SW 1271 (cell line): ENCODE measurements around the gene THSD4.

Experiments
- DNase-seq, 2 experiments: peaks; one replicate each; lab custom pipeline; 2025; lab: John Stamatoyannopoulos, UW

Gene THSD4

DNA sequence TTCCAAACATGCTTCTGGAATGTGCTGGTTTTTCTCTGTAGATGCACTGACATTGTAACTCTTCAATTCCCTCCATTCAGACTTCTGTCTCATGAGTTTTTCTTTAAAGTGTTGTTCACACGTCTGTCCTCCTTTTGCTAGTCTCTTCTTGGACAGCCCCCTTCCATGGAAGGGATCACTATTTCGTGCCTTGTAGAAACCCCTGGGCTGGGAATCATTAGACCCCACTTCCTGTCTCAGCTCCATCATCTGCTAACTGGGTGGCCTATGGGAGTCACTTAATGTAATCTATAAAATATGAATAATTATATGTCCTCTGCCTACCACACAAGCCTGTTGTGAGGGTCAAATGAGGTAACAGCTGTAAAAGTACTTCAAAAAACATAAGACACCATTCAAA lies 110.6 kb downstream of the THSD4 start:
- no peak for DNase-seq

DNA sequence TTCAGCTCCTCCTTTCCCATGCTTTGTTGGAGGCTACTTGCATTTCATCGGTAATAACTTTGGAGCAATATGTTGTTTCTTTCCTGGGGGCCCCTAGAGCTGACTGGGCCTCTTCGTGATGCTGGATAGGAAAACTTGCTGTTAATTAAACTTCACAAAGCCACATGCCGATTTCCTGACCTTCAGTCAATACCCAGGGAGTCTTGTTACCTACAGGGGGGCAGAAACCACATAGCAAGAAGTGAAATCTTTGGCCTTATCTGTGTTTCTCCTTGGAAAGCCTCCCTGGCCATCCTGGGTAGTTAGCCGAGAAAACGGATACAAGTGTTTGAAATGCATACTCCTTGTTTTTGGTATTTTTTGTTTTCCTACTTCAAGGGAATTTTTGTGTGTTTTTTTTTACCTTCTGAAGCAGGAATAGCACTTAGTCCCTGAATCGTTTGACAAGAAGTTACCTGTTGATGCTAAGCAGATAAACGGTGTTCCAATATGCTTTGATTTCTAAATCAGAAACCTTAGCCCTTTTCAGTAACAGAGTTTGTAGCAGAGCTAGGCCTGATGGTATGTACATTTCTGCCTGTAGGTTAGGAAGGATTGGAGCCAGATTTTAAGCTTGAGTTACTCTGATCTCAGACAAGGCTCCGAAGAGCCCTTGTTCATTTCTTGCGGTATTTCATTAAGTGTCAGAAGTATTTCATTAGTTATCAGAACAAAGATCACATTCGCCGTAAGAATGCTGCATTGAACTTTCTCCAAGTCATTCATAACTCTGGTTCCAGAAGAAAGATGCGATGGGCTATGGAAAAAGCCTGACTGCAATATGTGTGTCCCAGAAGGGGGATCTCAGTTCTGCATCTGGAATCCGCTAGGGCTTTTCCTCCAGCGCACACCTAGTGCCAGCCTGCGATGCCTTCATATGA lies 111.5 kb downstream of the THSD4 start:
- no peak for DNase-seq

DNA sequence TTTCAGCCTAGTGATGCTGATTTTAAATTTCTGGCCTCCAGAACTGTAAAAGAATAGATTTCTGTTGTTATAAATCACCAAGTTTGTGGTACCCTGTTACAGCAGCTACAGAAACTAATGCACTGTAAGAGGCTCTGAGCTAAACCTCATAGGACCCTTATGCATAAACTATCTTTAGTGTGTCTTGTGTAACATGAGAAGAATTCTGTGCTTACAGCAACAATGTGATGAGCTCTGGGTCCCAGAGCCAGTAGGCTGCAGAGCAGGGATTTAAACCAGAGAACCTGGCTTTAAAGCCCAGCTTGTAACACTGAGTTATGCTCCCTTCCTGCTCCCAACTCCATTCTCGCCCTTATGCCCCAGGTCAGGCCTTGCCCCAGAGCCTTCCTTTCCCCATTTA lies 113.1 kb downstream of the THSD4 start:
- no peak for DNase-seq

GRCh38 chr15:71230303-71230702 lies 115.0 kb downstream of the THSD4 start:
- DNase-seq, result no peak

DNA sequence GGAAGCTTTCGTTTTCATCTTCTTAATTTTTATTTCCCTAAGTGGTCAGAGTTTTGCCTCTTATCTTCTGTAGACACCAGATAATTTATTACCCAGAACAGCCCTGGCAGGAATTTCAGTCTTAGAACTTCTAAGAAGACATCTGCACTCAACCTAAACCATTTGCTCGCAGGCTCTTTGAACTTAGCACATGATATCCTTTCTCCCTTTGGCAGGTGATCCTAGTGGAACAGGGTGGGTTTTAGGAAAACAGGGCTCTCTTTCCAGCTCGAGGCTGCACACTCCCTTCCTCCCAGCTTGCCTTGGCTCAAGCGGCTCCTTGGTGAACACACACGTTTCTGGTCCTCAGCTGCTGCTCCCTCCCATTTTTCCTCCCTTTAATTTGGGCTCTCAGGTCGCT lies 116.5 kb downstream of the THSD4 start:
- no peak for DNase-seq

DNA sequence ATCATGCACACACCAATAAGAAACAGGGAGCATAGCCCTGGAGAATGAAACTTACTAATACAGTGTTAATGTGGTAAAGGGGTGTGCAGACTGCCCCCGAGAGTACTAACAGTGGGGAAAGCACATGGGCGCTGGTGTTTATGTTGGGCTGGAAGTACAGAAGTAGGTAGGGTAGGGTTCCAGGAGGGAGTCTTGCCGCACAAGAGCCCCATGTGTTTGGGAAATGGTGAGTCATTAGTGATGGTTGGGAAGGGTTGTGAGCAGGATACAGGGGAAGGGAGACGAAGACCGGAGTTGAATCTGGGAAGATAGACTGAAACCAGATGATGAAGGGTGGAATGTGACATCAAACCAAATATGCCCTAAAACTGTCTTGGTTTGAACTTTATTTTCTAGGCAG lies 117.1 kb downstream of the THSD4 start:
- no peak for DNase-seq

GRCh38 chr15:71237456-71238188 lies 122.4 kb downstream of the THSD4 start:
- DNase-seq, result peak; percentile 85 to 94

DNA sequence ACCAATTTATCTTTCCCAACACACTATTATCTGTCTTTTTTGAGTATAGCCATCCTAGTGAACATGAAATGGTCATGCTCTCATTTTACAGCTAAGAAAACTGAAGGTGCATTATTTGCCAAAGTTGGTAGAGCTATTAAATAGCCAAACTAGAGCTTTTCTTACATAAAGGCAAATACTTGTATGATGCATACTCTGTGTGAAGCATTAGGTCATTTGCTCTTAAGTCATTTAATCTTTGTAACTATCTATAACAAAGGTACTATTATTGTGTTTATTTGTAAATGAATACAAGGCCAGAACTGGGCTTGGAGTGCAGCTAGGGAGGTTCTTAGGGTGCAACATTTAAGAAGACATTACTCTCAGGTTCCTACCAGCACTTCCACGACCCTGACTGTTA lies 123.7 kb downstream of the THSD4 start:
- no peak for DNase-seq

- DNase-seq, result no peak
Observed at GRCh38 chr15:71239592-71240364, 124.5 kb downstream of the THSD4 start.

DNA sequence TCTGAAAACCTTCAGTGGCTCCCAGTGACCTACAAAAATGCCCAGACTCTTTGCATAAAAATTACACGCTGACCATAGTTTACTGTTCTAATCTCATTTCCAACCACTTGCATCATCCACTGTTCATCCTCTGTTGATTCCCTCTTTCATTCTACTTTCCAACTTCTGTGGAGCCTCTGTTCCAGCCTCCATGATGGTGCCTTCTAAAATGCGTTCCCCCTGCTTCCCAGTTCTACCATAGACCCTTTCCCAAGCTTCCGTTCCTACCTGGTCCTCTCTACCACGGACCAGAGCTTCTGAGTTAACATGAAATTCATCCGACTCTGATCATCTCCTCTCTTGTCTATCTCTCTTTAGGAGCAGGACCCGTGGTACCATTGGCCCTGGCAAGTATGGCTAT lies 127.0 kb downstream of the THSD4 start:
- no peak for DNase-seq

- DNase-seq, result no peak
Observed at GRCh38 chr15:71244250-71244649, 129.0 kb downstream of the THSD4 start.

- DNase-seq, result no peak
Observed at GRCh38 chr15:71245588-71245987, 130.3 kb downstream of the THSD4 start.

- DNase-seq, result no peak
Observed at GRCh38 chr15:71248386-71248785, 133.1 kb downstream of the THSD4 start.

DNA sequence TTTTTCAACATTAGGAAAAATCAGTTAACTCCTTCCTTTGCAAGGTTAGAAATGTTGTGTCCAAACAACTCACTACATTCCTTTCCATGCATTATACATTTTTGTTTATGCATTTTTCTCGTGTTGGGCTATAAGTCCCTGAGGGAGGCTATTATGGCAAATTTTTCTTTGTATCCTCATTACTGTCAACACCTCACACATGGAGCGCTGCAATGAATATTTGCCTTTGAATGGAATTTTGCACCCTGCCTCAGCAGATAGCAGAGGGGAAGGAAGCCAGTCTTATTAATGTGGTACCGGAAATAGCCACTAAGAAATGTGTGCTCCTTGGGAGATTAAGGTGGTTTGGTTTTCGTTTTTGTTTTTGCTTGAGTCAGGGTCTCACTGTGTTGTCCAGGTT lies 134.7 kb downstream of the THSD4 start:
- no peak for DNase-seq

GRCh38 chr15:71250936-71251583 lies 135.8 kb downstream of the THSD4 start:
- no peak for DNase-seq

- peak in 1 of 2 experiments; percentile 63 for DNase-seq
Observed at GRCh38 chr15:71251584-71252043, 136.3 kb downstream of the THSD4 start.

DNA sequence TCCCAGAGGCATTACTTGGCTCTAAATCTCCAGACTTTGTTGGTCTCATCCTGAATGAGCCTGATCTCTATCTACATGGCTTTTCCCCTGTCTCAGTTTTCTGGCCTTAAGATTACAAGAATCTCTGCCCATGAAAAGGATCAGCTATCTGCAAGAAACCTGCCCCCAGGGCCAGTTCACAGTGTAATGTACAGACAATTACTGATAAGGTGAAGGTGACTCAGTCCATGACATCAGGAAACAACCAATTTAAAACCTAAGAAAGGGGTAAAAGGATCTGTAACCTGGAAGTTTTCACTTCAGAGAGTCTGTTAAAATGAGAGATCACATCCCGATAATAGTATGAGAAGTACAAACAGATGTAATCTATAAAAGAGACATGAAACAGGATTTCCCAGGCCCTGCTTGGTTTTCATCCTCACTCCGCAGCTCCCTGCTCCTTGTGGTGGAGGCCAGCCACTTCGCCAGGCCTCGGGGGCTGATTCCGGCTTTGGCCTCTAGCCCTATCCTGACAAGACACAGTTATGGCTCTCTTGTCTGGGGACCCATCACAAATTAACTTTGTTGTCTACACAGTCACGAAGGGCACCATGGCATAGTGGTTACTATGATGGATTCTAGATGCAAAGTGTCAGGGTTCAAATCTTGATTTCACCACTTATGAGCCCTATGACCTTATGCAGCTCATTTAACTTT lies 136.9 kb downstream of the THSD4 start:
- DNase-seq, result peak; percentile 42 to 87

- DNase-seq, result no peak
Observed at GRCh38 chr15:71252740-71253047, 137.4 kb downstream of the THSD4 start.

GRCh38 chr15:71254491-71254890 lies 139.2 kb downstream of the THSD4 start:
- DNase-seq, result no peak

DNA sequence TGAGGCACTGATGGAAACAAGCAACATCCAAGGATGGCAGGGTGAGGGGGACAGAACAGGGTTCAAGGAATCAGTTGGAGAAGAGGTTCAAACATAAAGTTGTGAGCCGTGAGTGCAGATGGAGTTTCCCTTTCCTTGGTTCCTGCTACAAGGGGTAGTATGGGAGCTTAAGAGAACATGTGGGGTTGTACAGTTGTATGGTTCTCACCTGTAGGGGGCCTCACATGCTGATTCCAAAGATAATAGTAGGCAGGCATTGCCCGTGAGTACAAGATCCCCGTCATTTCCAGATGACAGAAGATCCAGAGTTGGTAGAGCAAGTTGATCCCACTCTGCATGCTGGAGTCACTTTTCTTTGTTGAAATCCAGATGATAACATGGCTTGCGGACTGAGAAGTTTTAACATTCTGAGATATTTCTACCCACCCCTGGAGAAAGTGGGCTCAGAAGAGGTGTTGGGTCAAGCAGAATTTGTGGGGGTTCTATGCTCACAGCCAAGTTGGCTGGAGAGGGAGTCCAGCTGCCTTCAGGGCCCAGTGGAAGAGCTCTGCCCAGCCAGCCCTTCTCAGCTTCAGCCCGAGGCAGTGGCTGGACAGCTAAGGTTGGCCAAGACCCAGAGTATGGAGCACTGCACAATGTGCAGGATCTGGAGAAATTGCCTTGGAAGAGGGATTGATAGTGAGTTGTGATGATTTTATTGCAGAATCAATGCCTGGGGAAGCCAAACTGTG lies 141.8 kb downstream of the THSD4 start:
- no peak for DNase-seq

GRCh38 chr15:71259866-71260265 lies 144.6 kb downstream of the THSD4 start:
- DNase-seq, result no peak
